Tibial nerve (tissue), 4 donors: ENCODE measurements around the gene CACNA1B. TPM values are rescaled to one million over a fixed set of nuclear protein-coding genes. Genes with fewer than 3 reads are reported as not detected.

Experiments
- DNase-seq, 2 donors: peaks; one replicate each; pipeline ENCODE4 v3.0.0-alpha.2; 2019; ENCODE audit warnings: low spot score in 2 of 2
- H3K27ac ChIP-seq, 4 donors: fragments of 200-600 bp; sonication (generic) in 3 of 4; one replicate each; pipeline ENCODE4 v1.5.1; 2017 to 2019; ENCODE audit warnings: mild to moderate bottlenecking in 1 of 4
- H3K27me3 ChIP-seq, 2 donors: fragments of 200-600 bp; sonication (generic) in 1 of 2; one replicate each; pipeline versions ENCODE4 v1.5.1 to v1.6.0; 2017 to 2019
- H3K36me3 ChIP-seq, 3 donors: fragments of 200-600 bp; sonication (generic); one replicate each; pipeline ENCODE4 v1.5.1; 2018 to 2019
- H3K4me1 ChIP-seq, 4 donors: fragments of 200-600 bp; sonication (generic) in 3 of 4; one replicate each; pipeline ENCODE4 v1.5.1; 2017 to 2019
- H3K4me3 ChIP-seq, 4 donors: fragments of 200-600 bp; sonication (generic) in 3 of 4; one replicate each; pipeline ENCODE4 v1.5.1; 2017 to 2019; ENCODE audit warnings: mild to moderate bottlenecking in 1 of 4, moderate library complexity in 1 of 4
- H3K9me3 ChIP-seq, 4 donors: fragments of 200-600 bp; sonication (generic) in 3 of 4; one replicate each; pipeline ENCODE4 v1.5.1; 2017 to 2019
- CTCF ChIP-seq, 5 experiments: fragments of 200-600 bp in 3 of 5; fragments of 450-650 bp in 2 of 5; sonication (generic) in 3 of 5; IDR thresholded peaks; one replicate each; pipeline ENCODE4 v1.5.1; 2016 to 2019; ENCODE audit warnings: antibody characterized with exemption in 5 of 5, mild to moderate bottlenecking in 3 of 5, moderate library complexity in 2 of 5
- EP300 ChIP-seq, 2 donors: sonication (generic); formaldehyde crosslinking; IDR thresholded peaks; one replicate each; pipeline ENCODE4 v1.6.1; 2017; ENCODE audit warnings: antibody characterized with exemption in 2 of 2, mild to moderate bottlenecking in 1 of 2
- POLR2A ChIP-seq, 2 donors: fragments of 450-650 bp; IDR thresholded peaks; one replicate each; pipeline ENCODE4 v1.6.1; 2017; ENCODE audit warnings: antibody characterized with exemption in 2 of 2, mild to moderate bottlenecking in 2 of 2, moderate library complexity in 2 of 2
- WGBS, 2 donors: methylation state at CpG; one replicate each; pipeline ENCODE4 v1.1.5; 2018; 5-methylcytosine and 5-hydroxymethylcytosine counted together
- total RNA-seq, 4 donors: library from RNA; depleted of rRNA; stranded (reverse); fragments of >200 nt; gene quantifications; one replicate each; pipeline ENCODE4 v1.1.0, GENCODE V29; 2016

The CACNA1B gene
- total RNA-seq, 4 donors from 2014 or later, result under 0.01 TPM; not detected in 2

DNA sequence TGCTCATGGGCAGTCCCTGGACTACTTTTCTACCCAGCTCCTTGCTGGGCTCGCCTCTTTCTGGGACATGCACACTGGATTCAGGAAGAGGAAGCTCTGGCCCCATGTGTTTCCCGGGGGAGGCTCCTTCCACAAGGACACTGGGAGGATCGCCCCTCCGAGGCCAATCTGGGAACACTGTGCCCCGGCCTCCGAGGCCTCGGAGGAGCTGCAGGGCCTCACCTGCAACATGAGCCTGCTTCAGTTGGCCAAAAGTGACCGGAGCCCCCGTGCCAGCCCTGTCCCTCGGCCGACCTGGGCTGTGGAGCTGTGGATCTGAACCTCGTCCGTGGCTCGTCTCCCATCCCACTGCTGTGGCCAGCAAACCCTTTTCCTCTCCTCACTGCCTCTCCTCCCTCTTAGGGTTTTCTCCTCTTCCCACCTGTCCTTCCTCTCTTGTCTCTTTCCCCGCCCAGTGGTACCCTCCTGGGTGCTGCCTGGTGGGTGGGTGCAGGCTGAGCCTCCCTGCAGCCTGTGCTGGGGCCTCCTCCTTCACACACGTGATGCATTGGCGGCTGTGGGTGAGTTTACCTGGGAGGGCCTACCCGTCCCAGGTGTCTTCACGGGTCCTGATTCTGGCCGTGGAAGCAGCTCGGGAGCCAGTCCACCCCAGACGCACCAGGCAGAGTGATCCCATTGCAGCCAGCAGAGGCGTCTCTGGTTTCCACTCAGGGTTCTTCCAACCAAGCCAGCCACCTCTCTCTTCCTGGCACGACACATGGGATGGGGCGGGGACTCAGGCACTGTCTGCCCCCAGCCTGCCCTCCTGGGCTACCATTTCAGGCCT lies 241.8 kb downstream of the CACNA1B start:
- Histone ChIP-seq H3K27me3 (no peaks in the 10 kb centered on the region), H3K4me1 (no peaks in the 10 kb centered on the region), H3K36me3 (no peaks in the 10 kb centered on the region), H3K27ac (no peak overlapping the region), H3K9me3 (no peaks in the 10 kb centered on the region), H3K4me3 (no peak overlapping the region)
- WGBS, 2 donors, result 89 to 90% methylated on average over 25 of the region's 25 CpGs
- no peak for DNase-seq
- no peak for TF ChIP-seq CTCF (IDR thresholded peaks at IDR 0.05)
- TF ChIP-seq POLR2A (IDR thresholded peaks at IDR 0.05), result no peak
- no peak for TF ChIP-seq EP300 (IDR thresholded peaks at IDR 0.05)

GRCh38 chr9:138120072-138120471 lies 242.5 kb downstream of the CACNA1B start:
- WGBS, 2 donors, result 93% methylated on average over 13 to 23 of the region's 23 CpGs
- no peak overlapping the region for H3K27ac ChIP-seq
- no peaks in the 10 kb centered on the region for H3K9me3 ChIP-seq
- H3K4me1 ChIP-seq, result no peaks in the 10 kb centered on the region
- H3K36me3 ChIP-seq, result no peaks in the 10 kb centered on the region
- no peak overlapping the region for H3K4me3 ChIP-seq
- no peak for DNase-seq
- TF ChIP-seq POLR2A (IDR thresholded peaks at IDR 0.05) (no peak), CTCF (IDR thresholded peaks at IDR 0.05) (no peak), EP300 (IDR thresholded peaks at IDR 0.05) (no peak)
- no peaks in the 10 kb centered on the region for H3K27me3 ChIP-seq

DNA sequence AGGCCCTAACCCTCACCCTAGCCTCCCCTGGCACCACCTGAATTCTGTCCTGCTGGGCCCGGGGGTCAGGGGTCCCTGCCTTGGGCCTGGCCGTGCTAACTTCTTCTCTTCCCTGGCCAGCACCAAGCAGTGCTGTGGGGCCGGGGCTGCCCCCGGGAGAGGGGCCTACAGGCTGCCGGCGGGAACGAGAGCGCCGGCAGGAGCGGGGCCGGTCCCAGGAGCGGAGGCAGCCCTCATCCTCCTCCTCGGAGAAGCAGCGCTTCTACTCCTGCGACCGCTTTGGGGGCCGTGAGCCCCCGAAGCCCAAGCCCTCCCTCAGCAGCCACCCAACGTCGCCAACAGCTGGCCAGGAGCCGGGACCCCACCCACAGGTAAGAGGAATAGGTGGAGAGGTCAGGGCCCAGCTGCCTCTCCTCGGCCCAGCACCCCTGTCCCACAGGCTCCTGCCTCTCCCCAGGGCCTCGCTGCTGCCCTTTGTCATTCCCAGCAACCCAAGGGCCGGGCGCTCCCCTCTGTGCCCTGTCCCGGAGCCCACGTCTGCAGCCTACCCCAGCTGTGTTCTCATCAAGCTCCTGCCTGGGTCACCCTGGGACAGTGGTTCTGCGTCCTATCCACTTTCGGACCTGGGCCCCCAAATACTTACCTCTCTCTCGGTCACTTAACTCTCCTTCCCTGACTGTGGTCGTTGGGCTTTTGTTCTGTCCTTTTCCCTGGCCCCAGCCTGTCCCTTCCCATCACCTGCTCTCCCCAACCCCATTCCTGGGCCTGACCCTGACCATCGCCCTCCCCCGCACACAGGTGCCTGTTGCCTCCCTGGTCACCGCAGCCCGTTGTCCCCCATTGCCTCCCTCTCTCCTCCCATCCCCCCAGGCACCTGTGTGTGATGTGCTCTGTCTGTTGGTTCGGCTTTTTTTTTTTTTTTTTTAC lies 243.2 kb downstream of the CACNA1B start:
- H3K4me3 ChIP-seq, result no peak overlapping the region
- no peak for DNase-seq
- 90 to 92% methylated on average over 33 to 36 of the region's 36 CpGs for WGBS, 2 donors
- TF ChIP-seq EP300 (IDR thresholded peaks at IDR 0.05) (no peak), POLR2A (IDR thresholded peaks at IDR 0.05) (no peak), CTCF (IDR thresholded peaks at IDR 0.05) (no peak)
- no peak overlapping the region for H3K27ac ChIP-seq
- no peaks in the 10 kb centered on the region for H3K36me3 ChIP-seq
- H3K9me3 ChIP-seq, result no peaks in the 10 kb centered on the region
- no peaks in the 10 kb centered on the region for H3K4me1 ChIP-seq
- H3K27me3 ChIP-seq, result no peaks in the 10 kb centered on the region

- WGBS, 2 donors, result 90 to 92% methylated on average over 29 to 32 of the region's 32 CpGs
- DNase-seq, result no peak
Measured at GRCh38 chr9:138121438-138122050, 244.0 kb downstream of the CACNA1B start.

More at GRCh38 chr9:138121438-138122050, 244.0 kb downstream of the CACNA1B start:
- Histone ChIP-seq H3K36me3 (no peaks in the 10 kb centered on the region), H3K9me3 (no peaks in the 10 kb centered on the region), H3K27ac (no peak overlapping the region), H3K27me3 (no peaks in the 10 kb centered on the region), H3K4me3 (no peak overlapping the region), H3K4me1 (no peaks in the 10 kb centered on the region)
- TF ChIP-seq CTCF (IDR thresholded peaks at IDR 0.05), result no peak
- TF ChIP-seq EP300 (IDR thresholded peaks at IDR 0.05), result no peak
- TF ChIP-seq POLR2A (IDR thresholded peaks at IDR 0.05), result no peak
